Chondrocyte (in vitro differentiated cells): ENCODE data around the gene CADPS. TPM values are rescaled to one million over a fixed set of nuclear protein-coding genes. Genes with fewer than 3 reads are reported as not detected.

Source experiments
- DNase-seq: peaks from one replicate; pipeline ENCODE4 v3.0.0; 2021; ENCODE audit warnings: mixed read lengths, low spot score
- H3K27ac Mint-ChIP-seq: one replicate; pipeline ENCODE4 v1.8.0; 2021; ENCODE audit warnings: mild to moderate bottlenecking, moderate library complexity, mixed read lengths; ENCODE audit not compliant: unreplicated experiment
- H3K27me3 Mint-ChIP-seq: 2 replicates; pipeline ENCODE4 v1.8.0; 2021; ENCODE audit warnings: low read depth, mixed read lengths
- H3K36me3 Mint-ChIP-seq: 2 replicates; pipeline ENCODE4 v1.8.0; 2021; ENCODE audit warnings: low read depth, mixed read lengths
- H3K4me1 Mint-ChIP-seq: 2 replicates; pipeline ENCODE4 v1.8.0; 2021; ENCODE audit warnings: low read depth, mild to moderate bottlenecking, mixed read lengths
- H3K4me3 Mint-ChIP-seq: one replicate; pipeline ENCODE4 v1.8.0; 2021; ENCODE audit warnings: mild to moderate bottlenecking, moderate library complexity, mixed read lengths; ENCODE audit not compliant: unreplicated experiment
- H3K9me3 Mint-ChIP-seq: 2 replicates; pipeline ENCODE4 v1.8.0; 2021; ENCODE audit warnings: low read depth, mixed read lengths
- CTCF ChIP-seq: fragments of 200-600 bp; sonication (generic); IDR thresholded peaks from 2 replicates; pipeline ENCODE4 v1.5.0; 2021; ENCODE audit warnings: antibody characterized with exemption, mild to moderate bottlenecking, moderate library complexity
- total RNA-seq: library from RNA; stranded (reverse); gene quantifications from 3 replicates; pipeline ENCODE4 v1.2.1, GENCODE V29; 2021

The CADPS gene
- total RNA-seq, 1 donor from 2014 or later = not detected

GRCh38 chr3:62415312-62415801 is 459.9 kb downstream of the CADPS start:
- Mint-ChIP-seq H3K9me3 (no peaks in the 10 kb centered on the region), H3K27ac (no peak overlapping the region), H3K27me3 (peaks cover 21% of the 10 kb centered on the region), H3K36me3 (peaks cover 2% of the 10 kb centered on the region), H3K4me1 (peaks cover 4% of the 10 kb centered on the region), H3K4me3 (no peak overlapping the region)
- TF ChIP-seq CTCF = no peak
- DNase-seq = no peak

- Mint-ChIP-seq H3K4me3 (no peak overlapping the region), H3K9me3 (no peaks in the 10 kb centered on the region)
Measured at GRCh38 chr3:62414786-62415185, 460.4 kb downstream of the CADPS start.

GRCh38 chr3:62413687-62414086 is 461.5 kb downstream of the CADPS start:
- TF ChIP-seq CTCF = no peak
- Mint-ChIP-seq H3K27me3 (peaks cover 34% of the 10 kb centered on the region), H3K27ac (no peak overlapping the region), H3K4me3 (no peak overlapping the region), H3K9me3 (no peaks in the 10 kb centered on the region), H3K4me1 (peaks cover 4% of the 10 kb centered on the region), H3K36me3 (peaks cover 2% of the 10 kb centered on the region)
- DNase-seq = no peak

More at GRCh38 chr3:62414786-62415185, 460.4 kb downstream of the CADPS start:
- no peak for DNase-seq
- Mint-ChIP-seq H3K27ac (no peak overlapping the region), H3K36me3 (peaks cover 2% of the 10 kb centered on the region), H3K27me3 (peaks cover 24% of the 10 kb centered on the region), H3K4me1 (peaks cover 4% of the 10 kb centered on the region)
- no peak for TF ChIP-seq CTCF

GRCh38 chr3:62406945-62407344 is 468.3 kb downstream of the CADPS start:
- Mint-ChIP-seq H3K36me3 (no peaks in the 10 kb centered on the region), H3K27ac (no peak overlapping the region), H3K27me3 (peaks cover 36% of the 10 kb centered on the region), H3K9me3 (no peaks in the 10 kb centered on the region), H3K4me1 (no peaks in the 10 kb centered on the region), H3K4me3 (no peak overlapping the region)
- no peak for TF ChIP-seq CTCF
- DNase-seq = no peak

GRCh38 chr3:62405566-62405965 is 469.6 kb downstream of the CADPS start:
- H3K36me3 Mint-ChIP-seq = no peaks in the 10 kb centered on the region
- H3K27ac Mint-ChIP-seq = no peak overlapping the region
- no peaks in the 10 kb centered on the region for H3K4me1 Mint-ChIP-seq
- no peak for DNase-seq
- no peak overlapping the region for H3K4me3 Mint-ChIP-seq
- no peaks in the 10 kb centered on the region for H3K9me3 Mint-ChIP-seq
- peaks cover 41% of the 10 kb centered on the region for H3K27me3 Mint-ChIP-seq
- no peak for TF ChIP-seq CTCF
